HepG2 (cell line): Measurements from ENCODE around the gene P3H2. TPM values are rescaled to one million over a fixed set of nuclear protein-coding genes. Genes with fewer than 3 reads are reported as not detected.

ENCODE experiments used
- ATAC-seq: fragments of 200-7000 bp; cut with Tn5 transposase; 3 replicates; pipeline ENCODE4 v1.9.1; 2020; ENCODE audit warnings: mild to moderate bottlenecking, moderate library complexity
- BruUV-seq: library from RNA; stranded (reverse); fragments of 400-500 nt; replicated peaks from 2 replicates; lab custom pipeline; 2021; lab: Mats Ljungman, UMichigan
- CTCF ChIA-PET: fragments of 300-600 bp; formaldehyde crosslinking; extraction: SDS; loops from one replicate; lab custom pipeline; 2021; ENCODE audit warnings: low total read pairs, inconsistent platforms, low intra/inter-chr PET ratio; lab: Yijun Ruan, JAX
- POLR2A ChIA-PET: fragments of 350-600 bp; sonication (Branson Sonifier 250); formaldehyde crosslinking; loops from one replicate; lab custom pipeline; 2020; ENCODE audit warnings: antibody characterized with exemption, inconsistent platforms; lab: Yijun Ruan, JAX
- DNase-seq: peaks from one replicate; pipeline ENCODE4 v3.0.0-alpha.2; 2015; ENCODE audit warnings: low spot score
- FAIRE-seq: peaks from 3 replicates; lab custom pipeline; 2011; peaks lifted over from hg19 to GRCh38; lab: Jason Lieb, UNC
- H2AFZ ChIP-seq: one replicate; pipeline ENCODE4 v1.6.1; 2011; ENCODE audit warnings: low read length, inconsistent platforms
- H3K27ac ChIP-seq: fragments of 300-600 bp; 3 replicates; pipeline ENCODE4 v1.8.0; 2011; ENCODE audit warnings: mixed run types, mild to moderate bottlenecking, mixed read lengths, low read length, inconsistent platforms; ENCODE audit not compliant: insufficient read depth; ENCODE audit errors: extremely low read length
- H3K27me3 ChIP-seq, 2 experiments: fragments of 200-600 bp in 1 of 2; 2 replicates in 1 of 2; 3 replicates in 1 of 2; pipeline versions ENCODE4 v1.6.0 to v1.8.0; 2011; ENCODE audit warnings: low read length in 2 of 2, mild to moderate bottlenecking in 2 of 2, moderate library complexity in 2 of 2, inconsistent platforms in 1 of 2; ENCODE audit not compliant: insufficient read depth in 2 of 2, control insufficient read depth in 1 of 2
- H3K36me3 ChIP-seq, 2 experiments: fragments of 200-600 bp in 1 of 2; replicated peaks in 1 of 2; 2 replicates in 1 of 2; 3 replicates in 1 of 2; pipeline versions ENCODE4 v1.5.1 to v1.8.0; 2011; ENCODE audit warnings: low read length in 2 of 2, inconsistent platforms in 1 of 2; ENCODE audit not compliant: insufficient read depth in 2 of 2, control insufficient read depth in 1 of 2
- H3K4me1 ChIP-seq: 2 replicates; pipeline ENCODE4 v1.5.1; 2012; ENCODE audit warnings: low read length, inconsistent platforms; ENCODE audit not compliant: insufficient read depth
- H3K4me2 ChIP-seq: 2 replicates; pipeline ENCODE4 v1.6.0; 2011; ENCODE audit warnings: low read depth, low read length, inconsistent platforms
- H3K4me3 ChIP-seq, 3 experiments: fragments of 200-600 bp in 1 of 3; sonication (generic), shearing (Covaris generic) in 1 of 3; replicated peaks in 1 of 3; 2 replicates each; pipeline ENCODE4 v1.5.1; 2011 to 2016; ENCODE audit warnings: low read length in 3 of 3, inconsistent platforms in 2 of 3, low read depth in 2 of 3, mild to moderate bottlenecking in 2 of 3, control low read depth in 1 of 3, mixed read lengths in 1 of 3; ENCODE audit not compliant: insufficient read depth in 1 of 3
- H3K79me2 ChIP-seq: one replicate; pipeline ENCODE4 v1.6.1; 2011; ENCODE audit warnings: low read length, inconsistent platforms; ENCODE audit not compliant: insufficient read depth
- H3K9ac ChIP-seq: 2 replicates; pipeline ENCODE4 v1.6.0; 2011; ENCODE audit warnings: mild to moderate bottlenecking, low read depth, low read length, inconsistent platforms; ENCODE audit not compliant: insufficient read depth
- H3K9me3 ChIP-seq: 2 replicates; pipeline ENCODE4 v1.5.1; 2012; ENCODE audit warnings: mild to moderate bottlenecking, low read length
- H4K20me1 ChIP-seq: 2 replicates; pipeline ENCODE4 v1.6.0; 2011; ENCODE audit warnings: inconsistent platforms, mild to moderate bottlenecking, low read length, moderate library complexity; ENCODE audit not compliant: insufficient read depth
- MAFK ChIP-seq, 2 experiments: IDR thresholded peaks in 1 of 2; conservative IDR thresholded peaks in 1 of 2; 2 replicates each; pipeline ENCODE4 v1.6.1; 2011; ENCODE audit warnings: improper control_type of control experiment in 2 of 2, low read length in 2 of 2
- NFAT5 ChIP-seq: sonication (generic); formaldehyde crosslinking; IDR thresholded peaks from 2 replicates; pipeline ENCODE4 v1.4.0; 2020; ENCODE audit warnings: missing genetic modification reagents
- WGBS: methylation state at CpG from one replicate; pipeline ENCODE4 v1.1.6; 2017; ENCODE audit warnings: low lambda C conversion rate; 5-methylcytosine and 5-hydroxymethylcytosine counted together
- in situ Hi-C: cut with HindIII; loops from 2 replicates; pipeline ENCODE4 v1.10.0; 2017; ENCODE audit warnings: low pct_unique_long_range_greater_than_20kb; ENCODE audit not compliant: extremely low pct_ligation_motif_present
- intact Hi-C: fragments of 100-400 bp; cut with micrococcal nuclease; formaldehyde crosslinking; loops from one replicate; pipeline ENCODE4 v1.10.0; 2022; ENCODE audit not compliant: unreplicated experiment
- polyA plus RNA-seq, 8 experiments: library from polyadenylated mRNA; depleted of rRNA in 3 of 8; stranded (reverse) in 7 of 8; unstranded in 1 of 8; fragments of >200 nt; fragmentation: Illumina TruSeq in 4 of 8; extraction: Trizol in 4 of 8; gene quantifications; 2 replicates each; pipeline versions ENCODE4 v1.2.1 to v1.2.3, GENCODE V29; 2011 to 2016; ENCODE audit warnings: low read depth in 4 of 8, missing spikeins in 1 of 8, mixed read lengths in 1 of 8; ENCODE audit not compliant: insufficient read depth in 1 of 8
- total RNA-seq, 5 experiments: library from RNA; depleted of rRNA; stranded (reverse); fragments of >200 nt; fragmentation: Illumina TruSeq; extraction: Trizol; gene quantifications; 2 replicates each; pipeline ENCODE4 v1.2.3, GENCODE V29; 2016; ENCODE audit warnings: low read depth in 1 of 5

Gene P3H2
- total and polyA plus RNA-seq, 2 of the 13 experiments (the other 11 are each of a cell fraction or from before 2014, with no cell fraction given), result not detected

- Histone ChIP-seq H3K27me3 (no peaks in the 10 kb centered on the region), H3K4me3 (no peak overlapping the region), H4K20me1 (no peaks in the 10 kb centered on the region), H3K9me3 (no peaks in the 10 kb centered on the region), H3K4me1 (peaks cover 17% of the 10 kb centered on the region), H3K27ac (no peak overlapping the region), H3K36me3 (no peaks in the 10 kb centered on the region), H3K4me2 (no peak overlapping the region)
- no TSS peak for BruUV-seq
- CTCF ChIA-PET, result no interaction called here
- ATAC-seq (no peak), FAIRE-seq (no peak)
- 0 out of 4 replicates have a peak, but pooled peaks of 1 of the 2 experiments have one; percentile 3 for TF ChIP-seq MAFK (conservative IDR thresholded peaks at IDR 0.05 in 1 of 2, IDR thresholded peaks at IDR 0.05 in 1 of 2; ENCODE audit: low read length in 2 of 2)
- no peak for TF ChIP-seq NFAT5 (CRISPR knock-in tag)
- TF ChIP-seq, all 625 proteins: peak for 1
- POLR2A ChIA-PET, result no interaction called here
- Histone ChIP-seq H3K79me2 (no peaks in the 10 kb centered on the region), H2AFZ (no peak overlapping the region), H3K9ac (no peak overlapping the region)
- DNase-seq, result peak; percentile 11
- in situ Hi-C loops (no loop called here), intact Hi-C loops (no loop called here)
- 7% methylated on average over 4 of the region's 4 CpGs for WGBS
Measured at GRCh38 chr3:190000187-190000860, 120.4 kb downstream of the P3H2 start.
